ENCODE results near the gene VSTM2B. TPM values are rescaled to one million over a fixed set of nuclear protein-coding genes. Genes with fewer than 3 reads are reported as not detected.

The VSTM2B gene
- total and polyA plus RNA-seq, 4 donors, result not detected

DNA sequence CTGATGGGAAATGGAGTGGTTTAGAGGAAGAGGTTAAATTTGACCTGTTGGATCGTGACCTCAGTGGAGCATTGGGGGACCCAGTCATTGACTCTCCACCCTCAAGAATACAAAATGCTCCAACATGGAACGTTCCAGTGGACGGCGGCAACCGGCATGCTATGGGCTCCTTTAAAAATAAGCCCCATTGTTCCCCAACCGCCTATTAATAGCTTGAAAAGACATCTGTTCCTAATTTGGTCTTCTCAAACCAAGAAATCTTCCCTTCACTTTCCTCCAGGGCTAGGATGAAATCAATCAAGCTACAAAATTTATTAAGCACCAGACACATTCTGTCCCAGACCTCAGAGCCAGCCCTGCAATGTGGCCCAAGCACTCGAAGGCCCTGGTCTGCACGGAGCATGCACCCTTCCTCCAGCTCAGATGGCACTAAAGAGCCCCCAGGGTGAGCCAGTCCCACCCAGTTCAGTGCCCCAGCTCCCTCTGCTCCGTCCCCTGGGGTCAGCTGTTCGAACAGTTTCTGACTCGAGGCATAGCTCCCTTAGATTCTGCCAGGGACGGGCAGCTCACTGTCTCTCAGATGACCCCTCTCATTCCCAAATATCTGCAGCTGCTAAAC, 22.5 kb upstream of the VSTM2B start:
- no peaks in the 10 kb centered on the region for H3K9me3 ChIP-seq (ENCODE audit: control insufficient read depth in 4 of 4, low read length in 3 of 4)
- H3K9ac ChIP-seq (ENCODE audit: low read depth in 1 of 2, low read length in 2 of 2), result no peak overlapping the region
- H3K4me1 ChIP-seq (ENCODE audit: control insufficient read depth in 4 of 4, insufficient read depth in 4 of 4, low read length in 3 of 4), result no peaks in the 10 kb centered on the region
- H3K36me3 ChIP-seq (ENCODE audit: control insufficient read depth in 4 of 4, insufficient read depth in 3 of 4, low read depth in 1 of 4, low read length in 3 of 4), result no peaks in the 10 kb centered on the region
- 74% methylated on average over 12 of the region's 12 CpGs for WGBS
- no peak for TF ChIP-seq NR2F2 (IDR thresholded peaks at IDR 0.05)
- TF ChIP-seq RXRA (IDR thresholded peaks at IDR 0.05), result no peak
- no peak for TF ChIP-seq GABPA (IDR thresholded peaks at IDR 0.05 in 1 of 2, conservative IDR thresholded peaks at IDR 0.05 in 1 of 2)
- TF ChIP-seq FOXA2 (IDR thresholded peaks at IDR 0.05), result no peak
- TF ChIP-seq, protein P1, sequence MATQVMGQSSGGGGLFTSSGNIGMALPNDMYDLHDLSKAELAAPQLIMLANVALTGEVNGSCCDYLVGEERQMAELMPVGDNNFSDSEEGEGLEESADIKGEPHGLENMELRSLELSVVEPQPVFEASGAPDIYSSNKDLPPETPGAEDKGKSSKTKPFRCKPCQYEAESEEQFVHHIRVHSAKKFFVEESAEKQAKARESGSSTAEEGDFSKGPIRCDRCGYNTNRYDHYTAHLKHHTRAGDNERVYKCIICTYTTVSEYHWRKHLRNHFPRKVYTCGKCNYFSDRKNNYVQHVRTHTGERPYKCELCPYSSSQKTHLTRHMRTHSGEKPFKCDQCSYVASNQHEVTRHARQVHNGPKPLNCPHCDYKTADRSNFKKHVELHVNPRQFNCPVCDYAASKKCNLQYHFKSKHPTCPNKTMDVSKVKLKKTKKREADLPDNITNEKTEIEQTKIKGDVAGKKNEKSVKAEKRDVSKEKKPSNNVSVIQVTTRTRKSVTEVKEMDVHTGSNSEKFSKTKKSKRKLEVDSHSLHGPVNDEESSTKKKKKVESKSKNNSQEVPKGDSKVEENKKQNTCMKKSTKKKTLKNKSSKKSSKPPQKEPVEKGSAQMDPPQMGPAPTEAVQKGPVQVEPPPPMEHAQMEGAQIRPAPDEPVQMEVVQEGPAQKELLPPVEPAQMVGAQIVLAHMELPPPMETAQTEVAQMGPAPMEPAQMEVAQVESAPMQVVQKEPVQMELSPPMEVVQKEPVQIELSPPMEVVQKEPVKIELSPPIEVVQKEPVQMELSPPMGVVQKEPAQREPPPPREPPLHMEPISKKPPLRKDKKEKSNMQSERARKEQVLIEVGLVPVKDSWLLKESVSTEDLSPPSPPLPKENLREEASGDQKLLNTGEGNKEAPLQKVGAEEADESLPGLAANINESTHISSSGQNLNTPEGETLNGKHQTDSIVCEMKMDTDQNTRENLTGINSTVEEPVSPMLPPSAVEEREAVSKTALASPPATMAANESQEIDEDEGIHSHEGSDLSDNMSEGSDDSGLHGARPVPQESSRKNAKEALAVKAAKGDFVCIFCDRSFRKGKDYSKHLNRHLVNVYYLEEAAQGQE (IDR thresholded peaks at IDR 0.05), result no peak
- TF ChIP-seq, protein P2, sequence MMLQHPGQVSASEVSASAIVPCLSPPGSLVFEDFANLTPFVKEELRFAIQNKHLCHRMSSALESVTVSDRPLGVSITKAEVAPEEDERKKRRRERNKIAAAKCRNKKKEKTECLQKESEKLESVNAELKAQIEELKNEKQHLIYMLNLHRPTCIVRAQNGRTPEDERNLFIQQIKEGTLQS (IDR thresholded peaks at IDR 0.05), result no peak
- no peak for TF ChIP-seq TAF1 (conservative IDR thresholded peaks at IDR 0.05)
- TF ChIP-seq HNF4G (IDR thresholded peaks at IDR 0.05), result no peak
- TF ChIP-seq, protein P3, sequence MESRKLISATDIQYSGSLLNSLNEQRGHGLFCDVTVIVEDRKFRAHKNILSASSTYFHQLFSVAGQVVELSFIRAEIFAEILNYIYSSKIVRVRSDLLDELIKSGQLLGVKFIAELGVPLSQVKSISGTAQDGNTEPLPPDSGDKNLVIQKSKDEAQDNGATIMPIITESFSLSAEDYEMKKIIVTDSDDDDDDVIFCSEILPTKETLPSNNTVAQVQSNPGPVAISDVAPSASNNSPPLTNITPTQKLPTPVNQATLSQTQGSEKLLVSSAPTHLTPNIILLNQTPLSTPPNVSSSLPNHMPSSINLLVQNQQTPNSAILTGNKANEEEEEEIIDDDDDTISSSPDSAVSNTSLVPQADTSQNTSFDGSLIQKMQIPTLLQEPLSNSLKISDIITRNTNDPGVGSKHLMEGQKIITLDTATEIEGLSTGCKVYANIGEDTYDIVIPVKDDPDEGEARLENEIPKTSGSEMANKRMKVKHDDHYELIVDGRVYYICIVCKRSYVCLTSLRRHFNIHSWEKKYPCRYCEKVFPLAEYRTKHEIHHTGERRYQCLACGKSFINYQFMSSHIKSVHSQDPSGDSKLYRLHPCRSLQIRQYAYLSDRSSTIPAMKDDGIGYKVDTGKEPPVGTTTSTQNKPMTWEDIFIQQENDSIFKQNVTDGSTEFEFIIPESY (IDR thresholded peaks at IDR 0.05), result no peak
- TF ChIP-seq YY1 (IDR thresholded peaks at IDR 0.05), result no peak
- no peak for TF ChIP-seq JUND (IDR thresholded peaks at IDR 0.05)
- TF ChIP-seq EGR1 (IDR thresholded peaks at IDR 0.05; ENCODE audit: low read depth in 2 of 2), result no peak
- TF ChIP-seq MAX (IDR thresholded peaks at IDR 0.05), result no peak
- no peak for TF ChIP-seq HNF4A (conservative IDR thresholded peaks at IDR 0.05)
- TF ChIP-seq FOXA1 (IDR thresholded peaks at IDR 0.05), result no peak
- H3K27me3 ChIP-seq (ENCODE audit: control insufficient read depth in 4 of 4, insufficient read depth in 4 of 4, low read length in 3 of 4), result no peaks in the 10 kb centered on the region
- no peak for DNase-seq (ENCODE audit: low spot score)
- no peak overlapping the region for H3K27ac ChIP-seq (ENCODE audit: low read depth in 1 of 2, low read length in 2 of 2)
- H3K4me3 ChIP-seq (ENCODE audit: low read depth in 1 of 3, low read length in 3 of 3), result no peak overlapping the region

GRCh38 chr19:29503785-29504184, 22.0 kb upstream of the VSTM2B start:
- H3K27ac ChIP-seq (ENCODE audit: low read depth in 1 of 2, low read length in 2 of 2), result no peak overlapping the region
- H3K9me3 ChIP-seq (ENCODE audit: control insufficient read depth in 4 of 4, low read length in 3 of 4), result no peaks in the 10 kb centered on the region
- no peak overlapping the region for H3K9ac ChIP-seq (ENCODE audit: low read depth in 1 of 2, low read length in 2 of 2)
- WGBS, result 79% methylated on average over 10 of the region's 10 CpGs
- DNase-seq (ENCODE audit: low spot score), result no peak
- H3K36me3 ChIP-seq (ENCODE audit: control insufficient read depth in 4 of 4, insufficient read depth in 3 of 4, low read depth in 1 of 4, low read length in 3 of 4), result no peaks in the 10 kb centered on the region
- no peaks in the 10 kb centered on the region for H3K4me1 ChIP-seq (ENCODE audit: control insufficient read depth in 4 of 4, insufficient read depth in 4 of 4, low read length in 3 of 4)
- H3K4me3 ChIP-seq (ENCODE audit: low read depth in 1 of 3, low read length in 3 of 3), result no peak overlapping the region
- no peaks in the 10 kb centered on the region for H3K27me3 ChIP-seq (ENCODE audit: control insufficient read depth in 4 of 4, insufficient read depth in 4 of 4, low read length in 3 of 4)
- no peak for TF ChIP-seq SP1 (IDR thresholded peaks at IDR 0.05)
- no peak for TF ChIP-seq RXRA (IDR thresholded peaks at IDR 0.05)
- TF ChIP-seq, protein P2 (IDR thresholded peaks at IDR 0.05), result no peak
- no peak for TF ChIP-seq HNF4A (conservative IDR thresholded peaks at IDR 0.05)
- TF ChIP-seq NR2F2 (IDR thresholded peaks at IDR 0.05), result no peak
- no peak for TF ChIP-seq FOXA1 (IDR thresholded peaks at IDR 0.05)
- no peak for TF ChIP-seq GABPA (IDR thresholded peaks at IDR 0.05 in 1 of 2, conservative IDR thresholded peaks at IDR 0.05 in 1 of 2)
- TF ChIP-seq, protein P3 (IDR thresholded peaks at IDR 0.05), result no peak
- no peak for TF ChIP-seq YY1 (IDR thresholded peaks at IDR 0.05)
- TF ChIP-seq TAF1 (conservative IDR thresholded peaks at IDR 0.05), result no peak
